Loucy (cell line): ENCODE results near the gene CKS1B.

Experiments
- CTCF ChIP-seq: fragments of 200-600 bp; sonication (generic); conservative IDR thresholded peaks from 2 replicates; pipeline ENCODE4 v1.5.1; 2014; ENCODE audit warnings: mild to moderate bottlenecking, antibody characterized with exemption, low read length
- EZH2phosphoT487 ChIP-seq: fragments of 200-600 bp; IDR thresholded peaks from 2 replicates; pipeline ENCODE4 v1.6.1; 2018; ENCODE audit warnings: antibody characterized with exemption, mild to moderate bottlenecking, moderate library complexity, borderline replicate concordance

- TF ChIP-seq CTCF (no peak), EZH2phosphoT487 (no peak)
These were observed 10.1 kb upstream of the CKS1B start for GRCh38 chr1:154964359-154964758.
